ENCODE results near the gene GNPTAB. TPM values are rescaled to one million over a fixed set of nuclear protein-coding genes. Genes with fewer than 3 reads are reported as not detected.
"Not testable (repeated sequence)": the region's sequence is repeated elsewhere in the genome, so short reads cannot be mapped to it uniquely, and the experiment has no call there.

GNPTAB gene
- total RNA-seq, 1 experiment from 2014 or later, result 110 TPM

DNA sequence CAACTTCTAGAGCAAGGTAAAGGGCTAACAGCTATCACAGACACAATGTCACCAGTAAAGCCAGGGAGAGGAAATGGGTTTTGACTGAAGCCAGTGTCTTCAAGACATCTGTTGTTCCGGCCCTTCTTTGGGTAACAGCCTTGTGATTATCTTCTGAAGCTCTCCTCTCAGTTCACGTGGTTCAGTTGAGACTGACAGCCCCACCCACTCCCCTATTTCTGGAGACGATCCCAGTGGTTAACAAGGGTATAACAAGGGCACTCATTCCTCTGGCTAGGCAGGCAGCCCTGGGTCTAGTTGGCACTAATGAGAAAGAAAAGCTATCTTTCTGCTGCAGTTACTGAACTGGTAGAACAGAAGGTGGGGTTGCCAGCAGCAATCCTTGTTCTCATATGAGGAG is 6.9 kb downstream of the GNPTAB start:
- DNase-seq (ENCODE audit: low read depth, low spot score), result peak; percentile 99
- in situ Hi-C loops (cut with HindIII; ENCODE audit: low pct_unique_long_range_greater_than_20kb, low sequenced_read_pairs), result no loop called here

DNA sequence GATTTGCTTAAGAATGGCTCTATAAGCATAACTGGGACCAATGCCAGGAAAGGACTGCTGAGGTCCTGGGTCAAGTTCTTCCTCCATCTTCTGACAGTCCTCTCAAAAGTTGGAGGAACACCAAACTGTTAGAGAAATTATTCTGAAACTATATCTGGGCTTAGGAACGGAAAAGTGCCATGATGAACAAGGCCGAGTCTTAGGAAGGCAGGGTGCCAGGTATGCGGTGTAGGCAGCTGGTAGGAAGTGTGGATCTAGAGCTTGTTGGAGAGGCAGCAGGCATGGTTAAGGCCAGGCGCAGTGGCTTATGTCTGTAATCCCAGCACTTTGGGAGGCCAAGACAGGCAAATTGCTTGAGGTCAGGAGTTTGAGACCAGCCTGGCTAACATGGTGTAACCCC is 7.7 kb downstream of the GNPTAB start:
- in situ Hi-C loops (cut with HindIII; ENCODE audit: low pct_unique_long_range_greater_than_20kb, low sequenced_read_pairs), result no loop called here
- DNase-seq (ENCODE audit: low read depth, low spot score), result no peak

DNA sequence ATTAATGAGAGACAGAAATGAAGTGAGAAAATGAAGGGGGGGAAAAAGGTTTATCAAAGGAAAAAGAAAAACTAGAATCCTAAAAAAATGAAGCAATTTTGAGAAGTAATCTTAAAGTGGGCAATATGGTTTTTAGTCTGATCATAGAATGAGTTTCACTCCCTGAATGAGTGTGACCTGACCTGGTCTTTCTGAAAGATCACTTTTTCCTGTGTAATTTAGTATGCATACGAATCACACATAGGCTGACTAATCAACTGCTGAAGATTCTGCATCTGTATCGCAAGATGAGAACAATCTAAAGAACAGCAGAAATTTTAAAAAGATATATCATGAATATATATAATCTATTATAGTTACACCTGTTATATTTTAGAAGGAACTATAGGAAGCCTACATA is 11.3 kb downstream of the GNPTAB start:
- in situ Hi-C loops (cut with HindIII; ENCODE audit: low pct_unique_long_range_greater_than_20kb, low sequenced_read_pairs), result no loop called here
- DNase-seq (ENCODE audit: low read depth, low spot score), result no peak

DNA sequence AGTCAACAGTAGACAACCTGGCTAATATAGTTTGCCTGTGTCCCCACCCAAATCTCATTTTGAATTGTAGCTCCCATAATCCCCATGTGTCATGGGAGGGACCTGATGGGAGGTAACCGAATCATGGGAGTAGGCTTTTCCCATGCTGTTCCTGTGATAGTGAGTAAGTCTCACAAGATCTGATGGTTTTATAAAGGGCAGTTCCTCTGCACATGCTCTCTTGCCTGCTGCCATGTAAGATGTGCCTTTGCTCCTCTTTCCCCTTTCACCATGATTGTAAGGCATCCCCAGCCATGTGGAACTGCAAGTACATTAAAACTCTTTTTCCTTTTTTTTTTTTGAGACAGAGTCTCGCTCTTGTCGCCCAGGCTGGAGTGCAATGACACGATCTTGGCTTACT is 12.1 kb downstream of the GNPTAB start:
- DNase-seq (ENCODE audit: low read depth, low spot score); in situ Hi-C loops (cut with HindIII; ENCODE audit: low pct_unique_long_range_greater_than_20kb, low sequenced_read_pairs): not testable (repeated sequence)

DNA sequence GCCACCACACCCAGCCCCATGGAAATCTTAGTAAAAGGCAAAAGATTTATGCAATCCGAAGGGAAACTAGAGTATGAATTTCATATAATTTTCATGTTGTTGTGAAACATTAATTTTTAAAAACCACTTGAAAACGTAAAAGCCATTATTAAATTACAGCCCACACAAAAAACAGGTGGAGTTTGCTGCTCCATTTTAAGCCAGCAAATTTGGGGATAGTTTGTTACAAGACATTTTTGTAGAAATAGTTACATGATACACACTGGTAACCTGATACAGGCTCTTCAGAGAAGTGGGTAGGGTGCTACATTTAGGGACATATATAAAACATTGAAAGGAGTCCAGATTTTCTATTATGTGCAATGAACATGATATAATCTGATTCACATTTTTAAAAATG is 17.6 kb downstream of the GNPTAB start:
- in situ Hi-C loops (cut with HindIII; ENCODE audit: low pct_unique_long_range_greater_than_20kb, low sequenced_read_pairs), result no loop called here
- DNase-seq (ENCODE audit: low read depth, low spot score), result no peak

DNA sequence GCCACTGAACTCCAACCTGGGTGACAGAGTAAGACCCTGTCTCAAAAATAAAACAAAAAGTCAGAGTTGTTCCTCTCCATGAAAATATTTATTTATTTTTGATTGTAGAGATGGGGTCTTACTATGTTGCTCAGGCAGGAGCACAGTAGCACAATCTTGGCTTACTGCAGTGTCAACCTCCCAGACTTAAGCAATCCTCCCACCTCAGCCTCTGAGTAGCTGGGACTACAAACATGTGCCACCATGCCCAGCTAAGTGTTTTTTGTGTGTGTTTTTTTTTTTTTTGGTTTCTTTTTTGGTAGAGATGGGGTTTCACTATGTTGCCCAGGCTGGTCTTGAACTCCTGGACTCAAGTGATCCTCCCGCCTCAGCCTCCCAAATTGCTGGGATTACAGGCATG is 18.0 kb downstream of the GNPTAB start:
- in situ Hi-C loops (cut with HindIII; ENCODE audit: low pct_unique_long_range_greater_than_20kb, low sequenced_read_pairs); DNase-seq (ENCODE audit: low read depth, low spot score): not testable (repeated sequence)

DNA sequence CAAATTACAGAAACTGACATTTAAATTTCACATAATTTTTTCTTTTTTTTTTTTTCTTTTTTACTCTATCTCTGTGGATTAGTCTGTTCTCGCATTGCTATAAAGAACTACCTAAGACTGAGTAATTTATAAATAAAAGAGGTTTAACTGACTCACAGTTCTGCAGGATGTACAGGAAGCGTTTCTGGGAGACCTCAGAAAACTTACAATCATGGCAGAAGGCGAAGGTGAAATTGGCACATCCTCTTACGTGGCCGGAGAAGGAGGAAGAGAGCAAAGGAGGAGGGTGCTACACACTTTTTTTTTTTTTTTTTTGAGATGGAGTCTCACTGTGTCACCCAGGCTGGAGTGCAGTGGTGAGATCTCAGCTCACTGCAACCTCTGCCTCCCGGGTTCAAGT is 19.4 kb downstream of the GNPTAB start:
- DNase-seq (ENCODE audit: low read depth, low spot score); in situ Hi-C loops (cut with HindIII; ENCODE audit: low pct_unique_long_range_greater_than_20kb, low sequenced_read_pairs): not testable (repeated sequence)

DNA sequence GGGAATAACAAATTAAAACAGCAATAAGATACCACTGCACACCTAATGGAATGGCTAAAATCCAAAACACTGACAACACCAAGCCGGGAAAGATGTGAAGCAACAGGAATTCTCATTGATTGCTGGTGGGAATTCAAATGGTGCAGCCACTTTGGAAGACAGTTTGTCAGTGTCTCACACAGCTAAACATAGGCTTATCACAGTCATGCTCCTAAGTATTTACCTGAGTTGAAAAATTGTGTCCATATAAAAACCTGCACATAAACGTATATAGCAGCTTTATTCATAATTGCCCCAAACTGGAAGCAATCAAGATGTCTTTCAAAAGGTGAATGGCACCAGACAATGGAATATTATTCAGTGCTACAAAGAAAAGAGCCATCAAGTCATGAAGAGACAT is 21.6 kb downstream of the GNPTAB start:
- in situ Hi-C loops (cut with HindIII; ENCODE audit: low pct_unique_long_range_greater_than_20kb, low sequenced_read_pairs), result no loop called here
- DNase-seq (ENCODE audit: low read depth, low spot score), result no peak

DNA sequence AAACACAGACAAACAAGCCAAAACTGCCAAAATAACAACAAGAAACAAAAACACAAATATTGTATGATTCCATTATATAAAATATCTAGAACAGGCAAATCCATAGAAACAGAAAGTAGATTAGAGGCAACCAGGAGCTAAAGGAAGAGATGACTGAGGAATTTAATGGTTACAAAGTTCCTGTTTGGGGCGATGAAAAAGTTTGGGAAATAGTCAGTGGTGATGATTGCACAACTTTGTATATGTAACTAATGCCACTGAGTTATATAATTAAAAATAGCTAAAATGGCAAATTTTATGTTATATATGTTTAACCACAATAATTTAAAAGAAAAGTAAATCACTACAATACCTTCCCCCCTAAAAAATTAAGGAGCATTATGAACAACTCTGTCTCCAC is 24.5 kb downstream of the GNPTAB start:
- DNase-seq (ENCODE audit: low read depth, low spot score), result no peak
- in situ Hi-C loops (cut with HindIII; ENCODE audit: low pct_unique_long_range_greater_than_20kb, low sequenced_read_pairs), result no loop called here

DNA sequence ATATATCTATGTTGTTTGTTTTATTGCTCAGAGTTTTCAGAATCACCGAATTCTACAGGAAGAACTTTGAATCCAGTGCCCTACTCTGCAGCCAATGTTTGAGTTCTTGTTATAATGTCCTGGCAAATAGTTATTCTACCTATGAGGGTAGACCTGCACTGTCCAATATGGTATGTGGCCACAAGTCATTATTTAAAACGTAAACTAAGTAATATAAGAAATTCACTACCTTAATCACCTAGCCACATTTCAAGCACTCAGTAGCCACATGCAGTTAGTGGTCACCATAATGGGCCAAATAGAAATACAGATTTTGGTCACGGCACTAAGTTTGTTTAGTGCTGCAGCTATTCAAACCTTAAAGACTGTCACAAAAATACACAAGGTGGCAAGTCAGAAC is 26.4 kb downstream of the GNPTAB start:
- in situ Hi-C loops (cut with HindIII; ENCODE audit: low pct_unique_long_range_greater_than_20kb, low sequenced_read_pairs), result no loop called here
- DNase-seq (ENCODE audit: low read depth, low spot score), result no peak

DNA sequence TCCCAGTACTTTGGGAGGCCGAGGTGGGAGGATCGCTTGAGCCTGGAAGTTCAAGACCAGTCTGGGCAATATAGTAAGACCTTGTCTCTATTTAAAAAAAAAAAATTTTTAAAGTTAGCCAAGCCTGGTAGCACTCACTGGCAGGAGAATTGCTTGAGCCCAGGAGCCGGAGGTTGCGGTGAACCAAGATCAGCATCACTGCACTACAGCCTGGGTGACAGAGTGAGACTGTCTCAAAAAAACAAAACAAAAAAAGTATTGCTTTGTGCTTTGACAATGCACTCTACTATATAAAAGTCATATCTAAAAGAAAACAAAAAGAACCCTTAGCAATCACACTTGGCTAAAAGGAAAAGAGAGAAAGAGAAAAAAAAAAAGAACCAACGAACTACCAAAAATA is 26.8 kb downstream of the GNPTAB start:
- in situ Hi-C loops (cut with HindIII; ENCODE audit: low pct_unique_long_range_greater_than_20kb, low sequenced_read_pairs), result no loop called here
- DNase-seq (ENCODE audit: low read depth, low spot score), result no peak

DNA sequence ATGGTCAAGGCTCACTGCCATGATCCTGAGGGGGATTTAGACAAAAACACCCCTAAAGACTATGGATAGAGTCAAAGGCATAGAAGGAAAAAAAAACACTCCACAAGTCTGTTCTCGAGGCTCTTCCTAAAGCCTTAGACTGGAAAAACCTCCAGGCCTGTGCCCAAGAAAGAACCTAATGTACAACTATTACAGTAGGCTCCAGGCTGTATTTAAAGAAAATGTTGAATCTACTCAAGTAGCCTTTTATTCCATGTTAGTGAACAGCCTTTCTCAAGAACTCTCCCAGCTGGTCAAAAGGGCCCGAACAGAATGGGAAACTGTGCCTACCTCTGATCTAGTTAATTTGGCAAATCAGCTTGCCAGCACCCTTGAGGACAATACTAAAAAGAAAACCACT is 28.3 kb downstream of the GNPTAB start:
- in situ Hi-C loops (cut with HindIII; ENCODE audit: low pct_unique_long_range_greater_than_20kb, low sequenced_read_pairs), result no loop called here
- DNase-seq (ENCODE audit: low read depth, low spot score), result no peak

DNA sequence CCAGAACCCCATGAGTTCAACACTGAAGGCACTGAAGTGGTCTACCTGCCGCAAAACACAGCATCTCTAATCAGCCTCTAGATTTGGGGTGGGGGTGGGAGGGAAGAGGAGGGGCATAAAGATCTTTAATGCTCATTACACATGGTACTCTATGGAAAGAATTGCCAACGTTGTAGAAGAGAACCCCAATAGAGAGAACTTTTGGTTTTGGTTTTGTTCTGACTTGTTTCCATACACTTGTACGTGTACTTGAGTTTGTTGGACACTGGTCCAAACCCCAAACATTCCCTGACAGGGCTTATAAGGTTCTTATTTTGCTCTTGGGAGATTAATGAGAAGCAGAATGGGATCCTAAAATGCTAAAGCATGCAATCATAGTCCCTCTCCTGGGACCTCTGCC is 31.0 kb downstream of the GNPTAB start:
- in situ Hi-C loops (cut with HindIII; ENCODE audit: low pct_unique_long_range_greater_than_20kb, low sequenced_read_pairs), result no loop called here
- no peak for DNase-seq (ENCODE audit: low read depth, low spot score)

DNA sequence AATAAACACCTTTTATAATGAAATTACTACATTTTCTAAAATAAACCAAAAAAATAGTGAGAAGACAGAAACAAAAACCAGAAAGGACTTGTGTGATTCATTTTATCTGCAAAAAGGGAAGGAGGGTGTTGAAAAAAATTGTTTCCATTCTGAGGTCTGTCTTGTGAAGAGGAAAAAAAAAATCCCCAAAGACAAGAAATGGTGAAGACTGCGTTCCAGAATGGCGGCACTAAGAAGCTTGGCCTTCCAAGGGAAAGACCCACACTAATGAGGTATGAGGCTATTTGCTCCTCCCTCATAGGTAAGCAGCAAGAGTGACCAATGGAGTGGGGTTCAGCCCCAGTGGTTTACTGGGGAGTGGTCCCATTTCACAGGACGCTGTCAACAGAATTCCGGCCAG is 35.0 kb downstream of the GNPTAB start:
- in situ Hi-C loops (cut with HindIII; ENCODE audit: low pct_unique_long_range_greater_than_20kb, low sequenced_read_pairs), result no loop called here

DNA sequence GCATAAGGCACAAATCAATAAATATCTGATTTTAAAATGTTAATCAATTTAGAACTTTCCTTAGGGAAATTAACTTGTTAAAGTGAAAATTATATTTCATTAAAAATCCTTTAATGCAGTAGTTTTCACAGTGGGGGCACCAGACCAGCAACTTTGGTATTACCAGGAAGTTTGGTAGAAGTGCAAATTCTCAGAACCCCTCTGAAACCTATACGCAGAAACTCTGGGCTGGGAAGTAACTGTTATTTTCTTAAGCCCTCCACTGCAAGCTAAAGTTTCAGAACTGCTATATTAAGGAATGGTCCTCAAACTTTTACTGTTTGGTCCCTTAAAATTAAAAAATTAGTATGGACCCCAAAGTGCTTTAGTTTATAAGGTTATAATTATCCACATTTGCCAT is 35.7 kb downstream of the GNPTAB start:
- in situ Hi-C loops (cut with HindIII; ENCODE audit: low pct_unique_long_range_greater_than_20kb, low sequenced_read_pairs), result no loop called here
- DNase-seq (ENCODE audit: low read depth, low spot score), result no peak

More for the DNA sequence above, 35.0 kb downstream of the GNPTAB start:
- DNase-seq (ENCODE audit: low read depth, low spot score), result no peak

DNA sequence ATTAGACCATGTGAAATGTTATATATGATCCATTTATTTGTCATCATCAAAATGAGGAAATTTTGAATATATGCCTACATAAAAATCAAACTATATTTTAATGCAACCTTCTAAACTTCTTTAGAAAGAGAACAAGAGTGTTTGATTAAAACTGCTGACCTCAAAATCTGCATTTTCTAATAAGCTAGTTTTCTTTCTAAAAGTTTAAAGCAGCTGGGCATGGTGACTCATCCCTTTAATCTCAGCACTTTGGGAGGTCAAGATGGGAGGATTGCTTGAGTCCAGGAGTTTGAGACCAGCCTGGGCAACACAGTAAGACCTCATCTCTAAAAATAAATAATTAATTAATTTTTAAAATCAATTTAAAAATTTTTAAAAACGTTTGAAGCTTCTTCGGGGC is 36.2 kb downstream of the GNPTAB start:
- in situ Hi-C loops (cut with HindIII; ENCODE audit: low pct_unique_long_range_greater_than_20kb, low sequenced_read_pairs), result no loop called here

DNA sequence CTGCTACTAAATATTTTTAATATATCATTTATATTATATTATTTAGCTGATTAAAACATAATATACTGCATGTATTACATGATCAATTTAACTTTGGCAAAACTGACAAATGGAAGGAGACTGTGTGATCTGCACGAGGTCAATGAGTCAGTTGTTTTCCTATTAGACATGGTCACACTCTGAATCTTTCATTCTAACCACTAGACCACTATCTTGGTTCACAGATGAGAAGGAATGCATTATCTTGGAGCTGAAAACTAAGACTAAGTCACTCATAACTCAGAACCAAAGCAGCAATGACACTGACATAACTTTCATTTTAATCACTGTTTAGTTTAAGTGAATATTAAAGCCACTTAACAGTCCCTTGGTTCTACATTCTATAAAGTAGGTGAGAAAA is 37.4 kb downstream of the GNPTAB start:
- DNase-seq (ENCODE audit: low read depth, low spot score), result peak; percentile 95
- in situ Hi-C loops (cut with HindIII; ENCODE audit: low pct_unique_long_range_greater_than_20kb, low sequenced_read_pairs), result no loop called here

More for the DNA sequence above, 36.2 kb downstream of the GNPTAB start:
- no peak for DNase-seq (ENCODE audit: low read depth, low spot score)

DNA sequence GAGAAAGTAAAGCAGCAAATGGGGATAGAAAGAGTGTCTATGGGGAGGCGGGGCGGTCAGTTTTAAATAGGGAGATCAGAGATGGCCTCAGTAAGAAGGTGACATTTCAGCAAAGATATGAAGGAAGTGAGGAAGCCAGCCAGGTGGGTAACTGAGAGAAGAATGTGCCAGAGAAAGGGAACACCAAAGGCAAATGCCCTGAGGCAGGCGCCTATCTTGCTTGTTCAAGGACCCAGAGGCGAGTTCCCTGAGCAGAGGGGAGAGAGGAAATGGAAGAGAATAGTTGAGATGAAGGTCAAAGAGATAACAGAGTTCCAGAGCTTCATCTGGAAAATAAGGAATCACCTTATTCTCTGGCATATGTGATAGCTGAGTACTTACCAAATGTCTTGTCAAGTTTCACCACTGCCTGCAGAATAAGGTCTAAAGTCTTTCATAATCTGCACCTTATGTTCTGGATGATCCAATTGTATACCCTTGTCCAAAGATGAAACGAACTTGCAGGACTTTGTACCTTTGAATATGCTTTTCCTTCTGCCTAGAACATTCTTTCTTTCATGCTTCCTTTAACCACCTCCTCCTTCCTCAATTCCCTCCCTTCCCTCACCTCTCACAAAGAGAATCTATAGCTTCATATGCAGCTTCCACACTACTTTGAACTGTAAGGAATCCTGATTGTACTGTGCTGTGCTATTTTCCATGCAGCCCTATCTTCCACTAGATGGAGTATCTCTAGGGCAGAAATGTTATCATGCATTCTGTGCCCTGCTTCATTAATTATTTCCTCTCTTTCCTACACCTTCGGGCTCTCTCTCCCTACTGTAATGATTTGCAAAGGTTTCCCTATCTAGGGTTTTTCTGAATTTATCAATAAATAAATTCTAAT is 38.5 kb downstream of the GNPTAB start:
- peak; percentile 78 for DNase-seq (ENCODE audit: low read depth, low spot score)

DNA sequence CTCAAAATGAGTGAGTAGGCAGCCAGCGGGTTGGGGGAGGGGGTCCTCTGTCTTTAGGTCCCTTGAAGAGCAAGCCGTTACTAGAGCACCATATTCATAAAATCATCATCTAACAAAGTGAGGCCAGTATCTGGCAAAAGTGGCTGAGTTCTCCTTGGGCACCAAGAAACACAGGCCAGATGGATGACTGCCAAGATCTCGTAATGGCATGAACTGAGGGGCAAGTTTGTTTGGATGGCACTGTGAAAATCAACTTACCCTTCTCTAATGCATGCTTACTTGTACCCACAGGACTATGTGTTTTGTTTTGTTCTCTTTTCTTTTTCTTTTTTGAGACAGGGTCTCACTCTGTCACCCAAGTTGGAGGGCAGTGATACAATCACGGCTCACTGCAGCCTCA is 41.6 kb downstream of the GNPTAB start:
- no peak for DNase-seq (ENCODE audit: low read depth, low spot score)
- in situ Hi-C loops (cut with HindIII; ENCODE audit: low pct_unique_long_range_greater_than_20kb, low sequenced_read_pairs), result no loop called here

More for the DNA sequence above, 38.5 kb downstream of the GNPTAB start:
- in situ Hi-C loops (cut with HindIII; ENCODE audit: low pct_unique_long_range_greater_than_20kb, low sequenced_read_pairs), result no loop called here
